ENCODE results near the gene HSPA1L. TPM values are rescaled to one million over a fixed set of nuclear protein-coding genes. Genes with fewer than 3 reads are reported as not detected.

Gene HSPA1L
- total RNA-seq, 2 experiments from 2014 or later = 3.3 to 4.5 TPM

DNA sequence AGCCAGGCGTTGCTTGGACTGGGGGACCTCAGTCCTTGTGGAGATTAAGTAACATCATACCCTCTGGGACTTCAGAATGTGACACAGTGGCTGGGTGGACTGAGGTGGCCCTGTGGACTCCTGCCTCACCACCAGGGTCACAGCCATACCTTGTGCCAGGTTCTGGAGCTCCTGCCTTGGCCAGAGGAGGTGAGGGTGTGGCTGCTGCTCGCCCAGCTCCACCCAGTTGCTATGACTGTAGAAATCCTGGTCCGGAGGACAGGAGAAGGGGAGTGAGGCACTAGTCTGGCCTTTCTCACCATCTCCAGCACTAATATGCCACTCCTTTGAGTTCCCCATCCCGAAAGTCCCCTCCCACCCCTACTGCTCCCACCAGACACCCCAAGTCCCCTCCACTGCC is 39.9 kb downstream of the HSPA1L start:
- H3K9me3 Mint-ChIP-seq = no peaks in the 10 kb centered on the region
- no peak overlapping the region for H3K4me3 Mint-ChIP-seq
- H3K36me3 Mint-ChIP-seq = peaks cover 2% of the 10 kb centered on the region
- H3K27ac Mint-ChIP-seq = peak overlapping the region; percentile 80
- no peaks in the 10 kb centered on the region for H3K27me3 Mint-ChIP-seq
- POLR2A ChIA-PET = interaction anchor here (0.8 to 1.4 kb wide), 3 partner anchors 9 to 34 kb away, joined by 3 to 5 read pairs (median 4); partner anchors contain the start of gene VARS1
- DNase-seq = no peak
- ATAC-seq (ENCODE audit: low read depth) = no peak
- H3K4me1 Mint-ChIP-seq = peaks cover 33% of the 10 kb centered on the region

DNA sequence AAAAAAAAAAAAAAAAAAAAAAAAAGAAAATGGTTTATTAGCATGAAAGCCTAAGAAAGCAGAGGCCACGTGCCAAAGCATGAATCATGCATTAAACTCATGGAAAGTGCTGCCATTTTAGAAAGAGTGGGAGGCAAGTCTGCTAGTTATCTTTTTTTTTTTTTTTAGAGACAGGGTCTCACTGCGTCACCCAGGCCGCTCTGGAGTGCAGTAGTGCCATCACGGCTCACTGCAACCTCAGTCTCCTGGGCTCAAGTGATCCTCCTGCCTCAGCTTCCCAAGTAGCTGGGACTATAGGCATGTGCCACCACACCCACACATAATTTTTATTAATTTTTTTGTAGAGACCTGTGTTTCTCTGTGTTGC is 43.1 kb downstream of the HSPA1L start:
- Mint-ChIP-seq H3K4me3 (peak overlapping the region; percentile 37), H3K36me3 (peaks cover 15% of the 10 kb centered on the region), H3K27ac (peak overlapping the region; percentile 78), H3K9me3 (no peaks in the 10 kb centered on the region), H3K4me1 (peaks cover 34% of the 10 kb centered on the region), H3K27me3 (no peaks in the 10 kb centered on the region)
- POLR2A ChIA-PET = interaction anchor here (0.8 to 4.9 kb wide), 5 partner anchors 23 to 202 kb away, joined by 3 to 57 read pairs (median 5); partner anchors contain the start of genes CLIC1 and MSH5
- no peak for DNase-seq
- no peak for ATAC-seq (ENCODE audit: low read depth)

DNA sequence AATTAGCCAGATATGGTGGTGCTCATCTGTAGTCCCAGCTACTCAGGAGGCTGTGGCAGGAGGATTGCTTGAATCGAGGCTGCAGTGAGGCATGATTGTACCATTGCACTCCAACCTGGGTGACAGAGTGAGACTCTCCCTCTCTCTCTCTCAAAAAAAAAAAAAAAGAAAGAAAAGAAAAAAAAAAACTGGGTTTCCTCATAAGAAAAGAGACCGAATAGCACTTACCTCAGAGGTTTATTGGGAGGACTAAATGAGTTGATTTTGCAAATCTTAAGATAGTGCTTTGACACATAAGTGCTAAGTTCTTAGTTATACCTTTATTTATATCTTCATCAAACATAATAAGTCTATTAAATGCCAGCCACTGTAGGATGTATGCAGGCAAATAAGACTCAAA is 44.2 kb downstream of the HSPA1L start:
- Mint-ChIP-seq H3K27me3 (no peaks in the 10 kb centered on the region), H3K4me1 (peaks cover 29% of the 10 kb centered on the region), H3K9me3 (no peaks in the 10 kb centered on the region), H3K36me3 (peaks cover 17% of the 10 kb centered on the region), H3K27ac (peak overlapping the region; percentile 70), H3K4me3 (no peak overlapping the region)
- DNase-seq (no peak), ATAC-seq (ENCODE audit: low read depth) (no peak)
- POLR2A ChIA-PET = interaction anchor here (0.6 to 4.9 kb wide), 10 partner anchors 10 to 47 kb away, joined by 3 to 57 read pairs (median 5); partner anchors contain the start of genes CLIC1, DDAH2, LSM2 and MSH5

DNA sequence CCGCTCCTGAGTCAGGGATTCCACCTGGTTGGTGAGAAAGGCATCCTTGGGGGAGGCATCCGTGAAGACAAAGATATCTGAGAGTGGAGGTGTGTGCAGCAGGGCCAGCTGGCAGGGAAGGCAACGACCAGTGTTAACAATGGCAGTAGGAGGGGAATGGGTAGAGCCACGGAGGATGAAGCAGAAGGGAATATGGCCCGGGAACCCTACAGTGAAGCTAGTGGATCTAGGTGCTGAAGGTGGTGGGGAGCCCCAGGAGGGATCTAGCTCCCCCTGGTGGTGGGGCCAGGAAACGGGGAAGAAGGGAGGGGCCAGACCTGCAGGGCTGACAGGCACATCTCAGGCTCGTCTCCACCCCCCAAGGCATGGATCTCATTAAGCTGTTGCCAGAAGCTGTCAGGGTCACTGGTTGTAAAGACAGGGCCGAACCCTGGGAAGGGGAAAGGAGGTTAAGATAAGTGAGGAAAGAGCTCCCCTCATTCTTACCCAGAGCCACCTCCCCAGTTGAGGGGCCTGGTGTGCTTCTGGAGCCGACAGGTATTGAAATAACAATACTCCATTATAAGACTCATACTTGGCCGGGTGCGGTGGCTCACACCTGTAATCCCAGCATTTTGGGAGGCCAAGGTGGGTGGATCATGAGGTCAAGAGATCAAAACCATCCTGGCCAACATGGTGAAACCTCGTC is 45.3 kb downstream of the HSPA1L start:
- Mint-ChIP-seq H3K27me3 (no peaks in the 10 kb centered on the region), H3K4me3 (no peak overlapping the region), H3K9me3 (no peaks in the 10 kb centered on the region), H3K27ac (peak overlapping the region; percentile 6), H3K4me1 (peaks cover 23% of the 10 kb centered on the region), H3K36me3 (peaks cover 17% of the 10 kb centered on the region)
- POLR2A ChIA-PET = interaction anchor here (0.7 to 4.9 kb wide), 11 partner anchors 11 to 89 kb away, joined by 3 to 57 read pairs (median 3); partner anchors contain the start of genes ABHD16A, CLIC1, DDAH2 and LSM2
- DNase-seq (peak; percentile 86), ATAC-seq (ENCODE audit: low read depth) (peak; percentile 82)

DNA sequence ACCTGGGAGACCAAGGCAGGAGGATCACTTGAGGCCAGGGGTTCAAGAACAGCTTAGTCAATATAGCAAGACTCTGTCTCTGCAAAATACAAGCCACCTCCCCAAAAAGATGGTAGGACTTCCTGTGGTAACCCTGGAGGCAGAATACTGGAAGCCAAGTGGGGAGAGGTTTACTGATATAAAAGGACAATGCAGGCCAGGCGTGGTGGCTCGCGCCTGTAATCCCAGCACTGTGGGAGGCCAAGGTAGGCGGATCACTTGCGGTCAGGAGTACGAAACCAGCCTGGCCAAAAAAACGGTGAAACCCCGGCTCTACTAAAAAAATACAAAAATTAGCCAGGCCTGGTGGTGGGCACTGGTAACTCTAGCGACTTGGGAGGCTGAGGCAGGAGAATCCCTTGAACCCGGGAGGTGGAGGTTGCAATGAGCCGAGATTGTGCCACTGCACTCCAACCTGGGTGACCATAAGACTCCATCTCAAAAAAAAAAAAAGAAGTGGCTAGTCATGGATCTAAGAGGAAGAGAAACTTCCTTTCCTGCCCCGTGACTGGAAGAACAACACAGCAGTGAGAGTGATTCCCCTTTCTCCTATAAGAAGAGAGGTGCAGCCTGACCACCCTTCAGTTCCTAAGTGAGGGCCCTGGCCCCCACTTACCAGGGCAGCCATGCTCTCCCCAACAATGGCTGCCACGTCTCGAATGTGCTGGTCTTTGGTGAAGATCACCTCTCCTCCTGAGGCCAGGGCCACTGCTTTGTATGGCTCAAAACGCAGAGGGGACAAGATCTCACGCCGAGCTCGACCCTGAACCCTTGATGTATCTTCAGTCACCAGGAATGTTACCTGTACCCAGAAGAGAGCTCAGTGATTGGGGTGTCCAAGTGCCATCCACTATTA is 46.5 kb downstream of the HSPA1L start:
- Mint-ChIP-seq H3K36me3 (peaks cover 23% of the 10 kb centered on the region), H3K4me1 (peaks cover 27% of the 10 kb centered on the region), H3K27me3 (no peaks in the 10 kb centered on the region), H3K9me3 (no peaks in the 10 kb centered on the region), H3K4me3 (no peak overlapping the region), H3K27ac (no peak overlapping the region)
- no peak for DNase-seq
- POLR2A ChIA-PET = interaction anchor here (4.9 kb wide), 1 partner anchor 31 kb away, joined by 57 read pairs; the partner anchor contains the start of genes CLIC1 and MSH5
- no peak for ATAC-seq (ENCODE audit: low read depth)

DNA sequence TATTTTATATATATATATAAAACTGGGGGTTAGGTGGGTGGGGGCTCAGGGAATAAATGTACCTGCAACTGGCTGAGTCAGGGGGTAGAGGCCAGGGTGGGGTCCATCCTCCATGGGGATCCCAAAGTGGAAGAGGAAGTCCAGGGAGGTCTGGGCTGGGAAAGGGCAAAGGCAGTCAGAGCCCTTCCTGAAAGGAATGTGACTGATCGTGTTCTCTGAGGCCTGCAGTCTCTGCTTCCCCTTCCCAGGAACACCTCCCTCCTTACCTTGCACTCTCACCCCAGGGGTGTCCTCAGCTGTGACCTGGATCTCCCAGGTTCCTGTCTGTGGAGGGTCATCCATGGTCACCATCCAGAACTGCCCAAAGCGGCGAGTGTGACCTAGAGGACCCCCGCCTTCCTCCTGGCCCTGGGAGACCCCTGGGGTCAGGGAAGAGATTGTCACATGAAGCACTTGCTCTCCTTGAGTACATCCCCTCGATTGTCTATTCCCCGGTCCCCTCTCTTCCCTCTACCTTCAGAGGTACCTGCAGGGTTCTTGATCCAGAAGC is 47.9 kb downstream of the HSPA1L start:
- peaks cover 25% of the 10 kb centered on the region for H3K36me3 Mint-ChIP-seq
- no peak for DNase-seq
- peaks cover 23% of the 10 kb centered on the region for H3K4me1 Mint-ChIP-seq
- no peak for ATAC-seq (ENCODE audit: low read depth)
- POLR2A ChIA-PET = interaction anchor here (0.7 kb wide), 1 partner anchor 28 kb away, joined by 4 read pairs; no protein-coding TSS in a partner anchor
- no peak overlapping the region for H3K27ac Mint-ChIP-seq
- H3K4me3 Mint-ChIP-seq = no peak overlapping the region
- no peaks in the 10 kb centered on the region for H3K27me3 Mint-ChIP-seq
- H3K9me3 Mint-ChIP-seq = no peaks in the 10 kb centered on the region

DNA sequence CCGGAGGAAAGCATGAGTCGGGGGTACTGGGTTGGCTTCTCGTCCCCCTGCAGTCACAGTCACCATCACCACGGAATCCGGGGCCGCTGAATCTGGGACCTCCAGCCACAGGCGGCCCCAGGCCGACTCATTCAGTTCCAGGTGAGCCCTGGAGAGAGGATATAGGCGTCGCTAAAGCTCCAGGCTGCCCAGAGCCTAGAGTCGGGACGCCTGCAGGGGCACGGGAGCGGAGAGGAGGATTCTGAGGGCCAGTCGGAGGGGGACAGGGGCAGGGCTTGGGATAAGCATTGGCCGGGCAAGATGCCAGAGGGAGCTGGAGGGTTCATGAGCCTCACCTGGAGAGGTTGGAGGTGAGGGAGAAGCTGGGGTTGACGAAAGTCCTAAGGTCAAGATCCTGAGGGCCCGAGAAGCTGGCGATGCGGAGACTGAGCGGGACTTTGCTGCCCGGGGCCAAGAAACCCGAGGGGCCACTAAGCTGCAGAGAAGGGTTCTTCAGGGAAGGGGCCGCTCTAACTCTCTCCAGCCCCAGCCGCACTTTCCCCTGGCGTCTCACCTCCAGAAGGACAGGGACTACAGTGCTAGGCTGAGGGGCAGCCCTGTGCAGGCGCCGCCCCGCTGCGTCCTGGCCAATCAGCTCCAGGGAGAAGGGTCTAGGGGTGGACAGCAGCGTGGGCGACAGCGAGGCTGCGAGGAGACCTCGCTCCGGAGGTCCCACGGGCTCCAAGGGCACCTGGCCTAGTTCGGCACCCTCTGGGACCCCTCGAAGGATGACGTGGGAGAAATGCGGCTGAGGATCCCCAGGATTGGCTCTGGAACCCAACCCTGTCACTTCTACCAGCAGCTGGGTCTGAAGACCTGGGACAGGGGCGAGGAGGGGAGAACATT is 48.9 kb downstream of the HSPA1L start:
- no peak overlapping the region for H3K27ac Mint-ChIP-seq
- peaks cover 22% of the 10 kb centered on the region for H3K4me1 Mint-ChIP-seq
- POLR2A ChIA-PET = interaction anchor here (1.0 kb wide), 2 partner anchors 27 to 31 kb away, joined by 3 read pairs; partner anchors contain the start of gene MSH5
- peaks cover 25% of the 10 kb centered on the region for H3K36me3 Mint-ChIP-seq
- no peaks in the 10 kb centered on the region for H3K27me3 Mint-ChIP-seq
- no peaks in the 10 kb centered on the region for H3K9me3 Mint-ChIP-seq
- DNase-seq (no peak), ATAC-seq (ENCODE audit: low read depth) (no peak)
- no peak overlapping the region for H3K4me3 Mint-ChIP-seq

DNA sequence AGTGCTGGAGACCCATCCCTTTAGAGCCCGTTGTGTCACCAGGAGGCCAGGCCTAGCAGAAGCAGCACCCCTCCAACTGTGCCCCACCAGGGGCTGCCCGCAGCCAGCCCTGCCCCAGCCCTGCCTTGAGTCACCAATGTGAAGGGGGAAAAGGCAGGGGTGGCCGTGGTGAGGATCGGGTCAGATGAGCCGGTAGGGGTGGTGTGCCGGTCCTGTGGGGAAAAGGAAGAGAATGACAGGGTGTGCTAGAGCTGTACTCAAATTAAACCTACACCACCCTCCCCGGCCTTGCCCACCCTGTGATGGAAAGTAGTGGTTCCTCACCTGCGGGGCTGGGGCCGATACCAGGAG is 49.5 kb downstream of the HSPA1L start:
- POLR2A ChIA-PET = interaction anchor here (1.0 kb wide), 2 partner anchors 26 to 32 kb away, joined by 3 read pairs; partner anchors contain the start of gene MSH5
- Mint-ChIP-seq H3K9me3 (no peaks in the 10 kb centered on the region), H3K27ac (no peak overlapping the region), H3K36me3 (peaks cover 29% of the 10 kb centered on the region), H3K4me3 (no peak overlapping the region), H3K4me1 (peaks cover 21% of the 10 kb centered on the region), H3K27me3 (no peaks in the 10 kb centered on the region)
- ATAC-seq (ENCODE audit: low read depth) (no peak), DNase-seq (no peak)

DNA sequence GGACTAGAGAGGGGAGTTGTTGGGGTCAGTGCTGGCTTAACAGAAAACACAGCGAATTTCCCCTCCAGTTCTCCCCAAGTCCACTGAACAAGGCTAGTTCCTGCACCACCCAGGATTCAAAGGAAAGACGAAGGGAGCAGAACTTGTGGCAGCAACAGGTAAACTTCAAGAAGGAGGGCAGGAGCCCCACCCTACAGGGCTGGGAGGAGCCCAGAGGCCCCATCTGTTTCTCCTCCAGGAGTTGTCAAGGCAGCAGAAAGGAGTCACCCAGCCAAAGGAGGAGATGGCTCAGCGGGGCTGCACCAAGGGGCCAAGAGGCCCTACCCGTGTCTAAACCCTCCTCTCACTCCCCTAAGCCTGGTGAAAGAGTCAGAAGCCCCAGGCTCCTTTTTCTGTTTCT is 50.9 kb downstream of the HSPA1L start:
- peaks cover 18% of the 10 kb centered on the region for H3K4me1 Mint-ChIP-seq
- H3K27ac Mint-ChIP-seq = no peak overlapping the region
- no peaks in the 10 kb centered on the region for H3K27me3 Mint-ChIP-seq
- DNase-seq = no peak
- POLR2A ChIA-PET = interaction anchor here (0.5 to 1.3 kb wide), 4 partner anchors 25 to 65 kb away, joined by 3 read pairs; partner anchors contain the start of genes CLIC1 and MSH5
- H3K36me3 Mint-ChIP-seq = peaks cover 34% of the 10 kb centered on the region
- no peak overlapping the region for H3K4me3 Mint-ChIP-seq
- no peak for ATAC-seq (ENCODE audit: low read depth)
- no peaks in the 10 kb centered on the region for H3K9me3 Mint-ChIP-seq

DNA sequence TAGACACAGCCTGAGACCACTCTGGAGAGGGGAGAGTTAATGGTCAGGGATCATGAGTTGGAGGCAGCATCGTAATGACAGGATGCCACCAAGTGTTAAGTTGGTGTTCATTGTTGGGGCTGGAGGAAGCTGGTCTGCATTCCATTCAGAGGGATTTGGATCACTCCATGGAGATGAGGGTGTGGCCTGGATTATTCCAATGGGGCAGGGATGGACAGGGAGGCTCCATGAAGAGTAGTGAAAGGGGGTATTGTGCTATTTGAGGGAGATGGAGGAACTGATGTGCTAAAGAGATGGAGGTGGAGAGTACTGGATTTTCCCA is 51.5 kb downstream of the HSPA1L start:
- Mint-ChIP-seq H3K36me3 (peaks cover 34% of the 10 kb centered on the region), H3K4me1 (peaks cover 18% of the 10 kb centered on the region), H3K9me3 (no peaks in the 10 kb centered on the region), H3K27ac (peak overlapping the region; percentile 67), H3K27me3 (no peaks in the 10 kb centered on the region), H3K4me3 (no peak overlapping the region)
- ATAC-seq (ENCODE audit: low read depth) (no peak), DNase-seq (no peak)
- POLR2A ChIA-PET = interaction anchor here (1.3 kb wide), 2 partner anchors 27 to 34 kb away, joined by 3 read pairs; partner anchors contain the start of gene CLIC1

DNA sequence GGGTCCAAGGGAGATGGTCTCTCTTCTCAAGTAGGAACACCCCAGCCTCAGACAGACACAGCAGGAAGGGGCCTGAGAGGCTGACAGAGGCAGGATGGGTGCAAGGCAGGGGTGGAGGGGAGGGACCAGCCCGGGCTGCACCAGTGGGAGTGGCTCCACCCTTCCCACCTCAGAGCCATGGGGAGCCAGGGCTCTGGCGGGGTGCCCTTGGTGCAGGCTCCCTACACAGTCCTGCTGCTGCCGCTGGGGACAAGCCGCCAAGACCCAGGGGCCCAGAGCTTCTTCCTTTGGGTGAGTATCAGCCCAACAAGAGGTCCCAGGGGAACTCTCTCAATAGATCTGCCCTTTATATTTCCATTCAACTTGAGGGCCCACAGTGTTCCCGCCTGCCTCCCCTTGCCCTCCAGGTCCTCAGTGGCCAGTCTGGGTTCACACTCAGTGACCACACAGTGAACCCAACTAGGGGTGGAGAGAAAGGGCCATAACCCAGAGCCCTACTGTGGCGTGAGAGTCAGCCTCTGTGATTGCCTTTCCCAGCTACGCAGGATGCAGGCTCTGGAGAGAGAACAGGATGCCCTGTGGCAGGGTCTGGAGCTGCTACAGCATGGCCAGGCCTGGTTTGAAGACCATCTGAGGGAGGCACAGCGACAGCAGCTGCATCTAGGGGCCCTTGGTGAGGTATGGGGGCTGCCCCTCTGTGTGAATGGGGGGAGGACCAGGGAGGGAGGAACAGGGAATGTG is 52.0 kb downstream of the HSPA1L start:
- Mint-ChIP-seq H3K4me3 (no peak overlapping the region), H3K36me3 (peaks cover 31% of the 10 kb centered on the region), H3K4me1 (peaks cover 16% of the 10 kb centered on the region), H3K27ac (no peak overlapping the region), H3K27me3 (no peaks in the 10 kb centered on the region), H3K9me3 (no peaks in the 10 kb centered on the region)
- ATAC-seq (ENCODE audit: low read depth) = no peak
- POLR2A ChIA-PET = interaction anchor here (1.3 kb wide), 2 partner anchors 27 to 33 kb away, joined by 3 read pairs; partner anchors contain the start of gene CLIC1
- DNase-seq = no peak

DNA sequence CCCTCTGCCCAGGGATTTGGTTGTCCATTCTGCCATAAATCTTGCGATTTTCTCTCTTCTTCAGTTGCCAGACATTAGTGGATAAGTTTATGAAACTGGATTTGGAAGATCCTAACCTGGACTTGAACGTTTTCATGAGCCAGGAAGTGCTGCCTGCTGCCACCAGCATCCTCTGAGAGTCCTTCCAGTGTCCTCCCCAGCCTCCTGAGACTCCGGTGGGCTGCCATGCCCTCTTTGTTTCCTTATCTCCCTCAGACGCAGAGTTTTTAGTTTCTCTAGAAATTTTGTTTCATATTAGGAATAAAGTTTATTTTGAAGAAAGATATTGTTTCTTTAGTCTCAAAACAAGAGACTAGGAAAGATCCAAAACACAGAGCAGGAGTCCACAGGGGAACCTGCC is 52.7 kb downstream of the HSPA1L start, which contains the start of gene SAPCD1:
Gene SAPCD1, plus strand, starts transcription at position 301 of the 400 bp plus-strand sequence. CDS start 399 bp downstream, outside the sequence.
- H3K36me3 Mint-ChIP-seq = peaks cover 26% of the 10 kb centered on the region
- H3K9me3 Mint-ChIP-seq = no peaks in the 10 kb centered on the region
- H3K4me1 Mint-ChIP-seq = peaks cover 13% of the 10 kb centered on the region
- ATAC-seq (ENCODE audit: low read depth) = no peak
- POLR2A ChIA-PET = no interaction called here
- H3K4me3 Mint-ChIP-seq = no peak within 1 kb of the TSS
- H3K27ac Mint-ChIP-seq = peak within 1 kb of the TSS; percentile 67
- no peak for DNase-seq
- no peaks in the 10 kb centered on the region for H3K27me3 Mint-ChIP-seq
